ENCODE measurements around the gene SLC35F5.
"Not testable (repeated sequence)": the region's sequence is repeated elsewhere in the genome, so short reads cannot be mapped to it uniquely, and the experiment has no call there.

DNA sequence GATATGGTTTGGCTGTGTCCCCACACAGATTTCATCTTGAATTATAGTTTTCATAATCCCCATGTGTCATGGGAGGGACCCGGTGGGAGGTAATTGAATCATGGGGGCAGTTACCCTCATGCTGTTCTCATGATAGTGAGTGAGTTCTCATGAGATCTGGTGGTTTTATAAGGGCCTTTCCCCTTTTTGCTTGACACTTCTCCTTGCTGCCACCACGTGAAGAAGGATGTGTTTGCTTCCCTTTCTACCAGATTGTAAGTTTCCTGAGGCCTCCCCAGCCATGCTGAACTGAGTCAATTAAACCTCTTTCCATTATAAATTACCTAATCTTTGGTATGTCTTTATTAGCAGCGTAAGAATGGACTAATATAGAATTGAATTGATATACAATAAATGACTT is 65.6 kb downstream of the SLC35F5 start:
- TF ChIP-seq, protein P1, sequence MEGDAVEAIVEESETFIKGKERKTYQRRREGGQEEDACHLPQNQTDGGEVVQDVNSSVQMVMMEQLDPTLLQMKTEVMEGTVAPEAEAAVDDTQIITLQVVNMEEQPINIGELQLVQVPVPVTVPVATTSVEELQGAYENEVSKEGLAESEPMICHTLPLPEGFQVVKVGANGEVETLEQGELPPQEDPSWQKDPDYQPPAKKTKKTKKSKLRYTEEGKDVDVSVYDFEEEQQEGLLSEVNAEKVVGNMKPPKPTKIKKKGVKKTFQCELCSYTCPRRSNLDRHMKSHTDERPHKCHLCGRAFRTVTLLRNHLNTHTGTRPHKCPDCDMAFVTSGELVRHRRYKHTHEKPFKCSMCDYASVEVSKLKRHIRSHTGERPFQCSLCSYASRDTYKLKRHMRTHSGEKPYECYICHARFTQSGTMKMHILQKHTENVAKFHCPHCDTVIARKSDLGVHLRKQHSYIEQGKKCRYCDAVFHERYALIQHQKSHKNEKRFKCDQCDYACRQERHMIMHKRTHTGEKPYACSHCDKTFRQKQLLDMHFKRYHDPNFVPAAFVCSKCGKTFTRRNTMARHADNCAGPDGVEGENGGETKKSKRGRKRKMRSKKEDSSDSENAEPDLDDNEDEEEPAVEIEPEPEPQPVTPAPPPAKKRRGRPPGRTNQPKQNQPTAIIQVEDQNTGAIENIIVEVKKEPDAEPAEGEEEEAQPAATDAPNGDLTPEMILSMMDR (IDR thresholded peaks at IDR 0.05; ENCODE audit: low read depth, low read length): not testable (repeated sequence)
- TF ChIP-seq EZH2phosphoT487 (IDR thresholded peaks at IDR 0.05; ENCODE audit: low read depth): not testable (repeated sequence)
